GM10248 (cell line): ENCODE results near the gene AQP12B.

ENCODE experiments used
- CTCF ChIA-PET: fragments of 300-600 bp; sonication (Branson Sonifier 250); formaldehyde crosslinking; extraction: SDS; loops from one replicate; lab custom pipeline; 2021; ENCODE audit warnings: antibody characterized with exemption; lab: Yijun Ruan, JAX
- POLR2A ChIA-PET: fragments of 350-650 bp; sonication (Branson Sonifier 250); formaldehyde crosslinking; extraction: SDS; loops from one replicate; lab custom pipeline; 2020; ENCODE audit warnings: antibody characterized with exemption; lab: Yijun Ruan, JAX
- DNase-seq: peaks from one replicate; pipeline ENCODE4 v3.0.0; 2012; ENCODE audit errors: extremely low spot score
- CTCF ChIP-seq: IDR thresholded peaks from 2 replicates; pipeline ENCODE4 v1.5.1; 2012; ENCODE audit warnings: mild to moderate bottlenecking, low read depth; ENCODE audit errors: extremely low read depth, missing control alignments, control extremely low read depth

Gene AQP12B

GRCh38 chr2:240649331-240649730, 33.4 kb downstream of the AQP12B start:
- no peak for DNase-seq
- ChIA-PET CTCF (interaction anchor here (1.1 kb wide), 1 partner anchor 135 kb away, joined by 3 read pairs; no protein-coding TSS in a partner anchor), POLR2A (no interaction called here)
- TF ChIP-seq CTCF, result no peak

- CTCF ChIA-PET, result interaction anchor here (1.1 kb wide), 1 partner anchor 135 kb away, joined by 3 read pairs; no protein-coding TSS in a partner anchor
- no peak for TF ChIP-seq CTCF
- peak; percentile 26 for DNase-seq
- POLR2A ChIA-PET, result no interaction called here
These were observed 33.9 kb downstream of the AQP12B start for GRCh38 chr2:240648650-240649275.

GRCh38 chr2:240648155-240648649, 34.5 kb downstream of the AQP12B start:
- TF ChIP-seq CTCF, result no peak
- ChIA-PET POLR2A (no interaction called here), CTCF (interaction anchor here (1.1 kb wide), 1 partner anchor 134 kb away, joined by 3 read pairs; no protein-coding TSS in a partner anchor)
- no peak for DNase-seq

GRCh38 chr2:240647503-240648154, 35.1 kb downstream of the AQP12B start:
- DNase-seq, result peak; percentile 15
- ChIA-PET CTCF (interaction anchor here (1.0 kb wide), 1 partner anchor 9 kb away, joined by 3 read pairs; no protein-coding TSS in a partner anchor), POLR2A (no interaction called here)
- TF ChIP-seq CTCF, result no peak

GRCh38 chr2:240646900-240647502, 35.7 kb downstream of the AQP12B start:
- no peak for DNase-seq
- POLR2A ChIA-PET, result no interaction called here
- no peak for TF ChIP-seq CTCF
- CTCF ChIA-PET, result interaction anchor here (1.0 kb wide), 1 partner anchor 9 kb away, joined by 3 read pairs; no protein-coding TSS in a partner anchor

GRCh38 chr2:240646176-240646899, 36.3 kb downstream of the AQP12B start:
- DNase-seq, result no peak
- ChIA-PET CTCF (no interaction called here), POLR2A (no interaction called here)
- no peak for TF ChIP-seq CTCF
